ENCODE data around the gene BLCAP. TPM values are rescaled to one million over a fixed set of nuclear protein-coding genes. Genes with fewer than 3 reads are reported as not detected.
A peak's percentile ranks its signal among the peaks of the same experiment; 100 is the strongest.

Gene BLCAP
- total and polyA plus RNA-seq, 2 donors (not counting 3 experiments of a cell fraction or from before 2014, with no cell fraction given): 90.3 to 196 TPM

- intact Hi-C loops (cut with micrococcal nuclease): loop anchor here (2.0 kb wide), 1 partner anchor 143 kb away; no protein-coding TSS in a partner anchor
- CTCF ChIA-PET: no interaction called here
- FAIRE-seq (no peak), DNase-seq (ENCODE audit: low read depth, low spot score) (no peak)
- peak overlapping the region; percentile 99 for H3K27ac ChIP-seq (ENCODE audit: insufficient read depth, low read depth, low read length)
- H3K27me3 ChIP-seq (ENCODE audit: control insufficient read depth in 2 of 2, insufficient read depth in 2 of 2, low read length in 2 of 2): no peaks in the 10 kb centered on the region
- TF ChIP-seq MYC (IDR thresholded peaks at IDR 0.05; ENCODE audit: low read depth, low read length): no peak
- TF ChIP-seq POLR2AphosphoS5 (IDR thresholded peaks at IDR 0.05; ENCODE audit: insufficient read depth, low read depth, low read length): no peak
- no peak for TF ChIP-seq MAX (IDR thresholded peaks at IDR 0.05; ENCODE audit: insufficient read depth, insufficient read length)
- no peak overlapping the region for H2AFZ ChIP-seq (ENCODE audit: low read depth, low read length)
- H3K4me2 ChIP-seq (ENCODE audit: insufficient read depth, low read length): peak overlapping the region; percentile 96
- H3K79me2 ChIP-seq (ENCODE audit: control insufficient read depth, insufficient read depth, low read length): peaks cover 62% of the 10 kb centered on the region
- no peak overlapping the region for H3K9ac ChIP-seq (replicated peaks; ENCODE audit: extremely low read depth, insufficient read depth, low read length)
- peaks cover 27% of the 10 kb centered on the region for H3K4me1 ChIP-seq (ENCODE audit: control insufficient read depth, extremely low read depth, insufficient read depth, low read length)
- H3K9me3 ChIP-seq (replicated peaks; ENCODE audit: control insufficient read depth, insufficient read depth, low read length): no peaks in the 10 kb centered on the region
- dilution Hi-C loops (cut with MboI; ENCODE audit: extremely low pct_ligation_motif_present, low sequenced_read_pairs): no loop called here
- H3K4me3 ChIP-seq (replicated peaks in 1 of 3; ENCODE audit: insufficient read depth in 1 of 3, low read depth in 1 of 3, low read length in 3 of 3): peak overlapping the region in 2 of 3 experiments; percentile 19 to 23
- H3K36me3 ChIP-seq (ENCODE audit: control insufficient read depth in 2 of 2, extremely low read depth in 1 of 2, insufficient read depth in 2 of 2, low read length in 2 of 2): peaks cover 0 to 2% of the 10 kb centered on the region in 2 experiments
- no TSS peak for BruUV-seq (replicated peaks)
- H4K20me1 ChIP-seq (replicated peaks; ENCODE audit: control insufficient read depth, extremely low read depth, insufficient read depth, low read length): peaks cover 3% of the 10 kb centered on the region
- H3K9me1 ChIP-seq (replicated peaks; ENCODE audit: control insufficient read depth, extremely low read depth, insufficient read depth, low read length): no peaks in the 10 kb centered on the region
- POLR2A ChIA-PET: no interaction called here
Observed at GRCh38 chr20:37525810-37526209, 1.9 kb downstream of the BLCAP start.

GRCh38 chr20:37524859-37525708 is 2.6 kb downstream of the BLCAP start:
- Histone ChIP-seq H3K27ac (ENCODE audit: insufficient read depth, low read depth, low read length) (no peak overlapping the region), H3K27me3 (ENCODE audit: control insufficient read depth in 2 of 2, insufficient read depth in 2 of 2, low read length in 2 of 2) (no peaks in the 10 kb centered on the region), H4K20me1 (replicated peaks; ENCODE audit: control insufficient read depth, extremely low read depth, insufficient read depth, low read length) (peaks cover 3% of the 10 kb centered on the region), H3K4me3 (replicated peaks in 1 of 3; ENCODE audit: insufficient read depth in 1 of 3, low read depth in 1 of 3, low read length in 3 of 3) (no peak overlapping the region), H3K4me1 (ENCODE audit: control insufficient read depth, extremely low read depth, insufficient read depth, low read length) (peaks cover 34% of the 10 kb centered on the region), H3K9me1 (replicated peaks; ENCODE audit: control insufficient read depth, extremely low read depth, insufficient read depth, low read length) (no peaks in the 10 kb centered on the region), H3K9ac (replicated peaks; ENCODE audit: extremely low read depth, insufficient read depth, low read length) (no peak overlapping the region), H3K79me2 (ENCODE audit: control insufficient read depth, insufficient read depth, low read length) (peaks cover 69% of the 10 kb centered on the region), H3K36me3 (ENCODE audit: control insufficient read depth in 2 of 2, extremely low read depth in 1 of 2, insufficient read depth in 2 of 2, low read length in 2 of 2) (peaks cover 0 to 2% of the 10 kb centered on the region in 2 experiments), H3K4me2 (ENCODE audit: insufficient read depth, low read length) (peak overlapping the region; percentile 96), H2AFZ (ENCODE audit: low read depth, low read length) (no peak overlapping the region), H3K9me3 (replicated peaks; ENCODE audit: control insufficient read depth, insufficient read depth, low read length) (no peaks in the 10 kb centered on the region)
- intact Hi-C loops (cut with micrococcal nuclease): no loop called here
- DNase-seq (ENCODE audit: low read depth, low spot score): no peak
- POLR2A ChIA-PET: no interaction called here
- dilution Hi-C loops (cut with MboI; ENCODE audit: extremely low pct_ligation_motif_present, low sequenced_read_pairs): loop anchor here (25.0 kb wide), 1 partner anchor 263 kb away; the partner anchor contains the start of gene GHRH
- TF ChIP-seq EZH2 (IDR thresholded peaks at IDR 0.05; ENCODE audit: borderline replicate concordance, low read depth, low read length, severe bottlenecking): no peak
- no peak for TF ChIP-seq CTCF (IDR thresholded peaks at IDR 0.05; ENCODE audit: extremely low read depth in 1 of 2, insufficient read depth in 1 of 2, low read depth in 1 of 2, low read length in 2 of 2)
- TF ChIP-seq JUN (IDR thresholded peaks at IDR 0.05; ENCODE audit: borderline replicate concordance, insufficient read depth, insufficient read length, low read depth): no peak
- no peak for TF ChIP-seq MYC (IDR thresholded peaks at IDR 0.05; ENCODE audit: low read depth, low read length)
- no peak for TF ChIP-seq MAX (IDR thresholded peaks at IDR 0.05; ENCODE audit: insufficient read depth, insufficient read length)
- TF ChIP-seq FOS (IDR thresholded peaks at IDR 0.05; ENCODE audit: borderline replicate concordance, insufficient read depth, low read length): no peak
- TF ChIP-seq GATA2 (IDR thresholded peaks at IDR 0.05; ENCODE audit: insufficient read depth, insufficient read length, low read depth, low read length): no peak
- TF ChIP-seq POLR2A (IDR thresholded peaks at IDR 0.05; ENCODE audit: low read depth, low read length): no peak
- no peak for TF ChIP-seq POLR2AphosphoS5 (IDR thresholded peaks at IDR 0.05; ENCODE audit: insufficient read depth, low read depth, low read length)
- no peak for FAIRE-seq
- BruUV-seq (replicated peaks): no TSS peak
- CTCF ChIA-PET: interaction anchor here (0.9 kb wide), 1 partner anchor 330 kb away, joined by 3 read pairs; no protein-coding TSS in a partner anchor
